ENCODE data around the gene SPATA25.

The SPATA25 gene

DNA sequence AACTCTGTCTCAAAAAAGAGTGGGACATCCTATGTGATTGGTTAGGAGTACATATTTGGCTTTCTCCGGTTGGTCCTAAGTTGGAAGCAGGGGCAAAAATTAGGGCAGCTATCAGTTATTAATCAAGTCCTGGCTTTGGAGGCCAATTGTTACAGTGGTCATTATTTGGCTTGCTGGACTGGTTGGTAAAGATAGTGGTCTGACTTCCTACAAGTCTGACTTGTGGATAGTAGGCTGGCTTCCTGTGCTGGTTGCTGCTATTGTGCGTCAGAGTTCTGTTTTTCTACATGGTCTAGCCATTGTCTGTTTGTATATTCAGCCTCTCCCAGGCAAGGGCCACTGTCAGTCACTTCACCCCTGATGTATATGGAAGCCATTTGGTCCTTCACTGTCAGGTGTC lies 37.2 kb downstream of the SPATA25 start:
- DNase-seq = no peak
- TF ChIP-seq, protein P1, sequence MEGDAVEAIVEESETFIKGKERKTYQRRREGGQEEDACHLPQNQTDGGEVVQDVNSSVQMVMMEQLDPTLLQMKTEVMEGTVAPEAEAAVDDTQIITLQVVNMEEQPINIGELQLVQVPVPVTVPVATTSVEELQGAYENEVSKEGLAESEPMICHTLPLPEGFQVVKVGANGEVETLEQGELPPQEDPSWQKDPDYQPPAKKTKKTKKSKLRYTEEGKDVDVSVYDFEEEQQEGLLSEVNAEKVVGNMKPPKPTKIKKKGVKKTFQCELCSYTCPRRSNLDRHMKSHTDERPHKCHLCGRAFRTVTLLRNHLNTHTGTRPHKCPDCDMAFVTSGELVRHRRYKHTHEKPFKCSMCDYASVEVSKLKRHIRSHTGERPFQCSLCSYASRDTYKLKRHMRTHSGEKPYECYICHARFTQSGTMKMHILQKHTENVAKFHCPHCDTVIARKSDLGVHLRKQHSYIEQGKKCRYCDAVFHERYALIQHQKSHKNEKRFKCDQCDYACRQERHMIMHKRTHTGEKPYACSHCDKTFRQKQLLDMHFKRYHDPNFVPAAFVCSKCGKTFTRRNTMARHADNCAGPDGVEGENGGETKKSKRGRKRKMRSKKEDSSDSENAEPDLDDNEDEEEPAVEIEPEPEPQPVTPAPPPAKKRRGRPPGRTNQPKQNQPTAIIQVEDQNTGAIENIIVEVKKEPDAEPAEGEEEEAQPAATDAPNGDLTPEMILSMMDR (IDR thresholded peaks at IDR 0.05; ENCODE audit: low read depth, low read length) = no peak
- Histone ChIP-seq H3K36me3 (peaks cover 8% of the 10 kb centered on the region), H3K27me3 (ENCODE audit: insufficient read depth, low read depth, severe bottlenecking) (no peaks in the 10 kb centered on the region), H3K9me3 (ENCODE audit: severe bottlenecking) (no peaks in the 10 kb centered on the region), H3K4me3 (ENCODE audit: low read depth, low read length) (no peak overlapping the region), H3K27ac (no peak overlapping the region)

GRCh38 chr20:45848969-45849582 lies 38.3 kb downstream of the SPATA25 start:
- DNase-seq = no peak
- peaks cover 14% of the 10 kb centered on the region for H3K36me3 ChIP-seq
- no peak overlapping the region for H3K27ac ChIP-seq
- no peaks in the 10 kb centered on the region for H3K9me3 ChIP-seq (ENCODE audit: severe bottlenecking)
- no peak overlapping the region for H3K4me3 ChIP-seq (ENCODE audit: low read depth, low read length)
- H3K27me3 ChIP-seq (ENCODE audit: insufficient read depth, low read depth, severe bottlenecking) = no peaks in the 10 kb centered on the region
- TF ChIP-seq, protein P1 (IDR thresholded peaks at IDR 0.05; ENCODE audit: low read depth, low read length) = no peak

GRCh38 chr20:45848421-45848820 lies 39.0 kb downstream of the SPATA25 start:
- Histone ChIP-seq H3K4me3 (ENCODE audit: low read depth, low read length) (no peak overlapping the region), H3K36me3 (peaks cover 21% of the 10 kb centered on the region), H3K9me3 (ENCODE audit: severe bottlenecking) (no peaks in the 10 kb centered on the region), H3K27ac (no peak overlapping the region), H3K27me3 (ENCODE audit: insufficient read depth, low read depth, severe bottlenecking) (no peaks in the 10 kb centered on the region)
- no peak for DNase-seq
- TF ChIP-seq, protein P1 (IDR thresholded peaks at IDR 0.05; ENCODE audit: low read depth, low read length) = no peak

GRCh38 chr20:45845452-45845851 lies 42.0 kb downstream of the SPATA25 start:
- Histone ChIP-seq H3K27me3 (ENCODE audit: insufficient read depth, low read depth, severe bottlenecking) (no peaks in the 10 kb centered on the region), H3K4me3 (ENCODE audit: low read depth, low read length) (no peak overlapping the region), H3K9me3 (ENCODE audit: severe bottlenecking) (no peaks in the 10 kb centered on the region), H3K27ac (no peak overlapping the region), H3K36me3 (peaks cover 34% of the 10 kb centered on the region)
- DNase-seq = no peak
- TF ChIP-seq, protein P1 (IDR thresholded peaks at IDR 0.05; ENCODE audit: low read depth, low read length) = no peak

- H3K36me3 ChIP-seq = peaks cover 34% of the 10 kb centered on the region
- no peak overlapping the region for H3K27ac ChIP-seq
- no peak overlapping the region for H3K4me3 ChIP-seq (ENCODE audit: low read depth, low read length)
- TF ChIP-seq, protein P1 (IDR thresholded peaks at IDR 0.05; ENCODE audit: low read depth, low read length) = no peak
- H3K9me3 ChIP-seq (ENCODE audit: severe bottlenecking) = no peaks in the 10 kb centered on the region
- DNase-seq = no peak
- no peaks in the 10 kb centered on the region for H3K27me3 ChIP-seq (ENCODE audit: insufficient read depth, low read depth, severe bottlenecking)
These were observed 43.9 kb downstream of the SPATA25 start for GRCh38 chr20:45843506-45843905.
